Heart right ventricle (tissue), 16 donors: ENCODE results near the gene RYR1. TPM values are rescaled to one million over a fixed set of nuclear protein-coding genes. Genes with fewer than 3 reads are reported as not detected.

ENCODE experiments used
- ATAC-seq, 8 donors: fragments of 200-7000 bp; cut with Tn5 transposase; one replicate each; pipeline ENCODE4 v1.9.1; 2020; ENCODE audit warnings: mild to moderate bottlenecking in 8 of 8, moderate library complexity in 8 of 8, moderate number of reproducible peaks in 1 of 8
- DNase-seq, 2 donors: peaks; one replicate each; pipeline ENCODE4 v3.0.0-alpha.2; 2020
- H3K27ac ChIP-seq, 10 donors: fragments of 200-600 bp; sonication (generic) in 2 of 10; one replicate each; pipeline versions ENCODE4 v1.5.0 to v1.8.0; 2020 to 2022; ENCODE audit warnings: mild to moderate bottlenecking in 3 of 10
- H3K27me3 ChIP-seq, 7 donors: fragments of 200-600 bp; one replicate each; pipeline ENCODE4 v1.8.0; 2021 to 2022; ENCODE audit warnings: mild to moderate bottlenecking in 2 of 7
- H3K36me3 ChIP-seq, 9 donors: fragments of 200-600 bp; sonication (generic) in 1 of 9; one replicate each; pipeline versions ENCODE4 v1.5.0 to v1.8.0; 2020 to 2022; ENCODE audit warnings: mild to moderate bottlenecking in 2 of 9
- H3K4me1 ChIP-seq, 9 donors: fragments of 200-600 bp; sonication (generic) in 1 of 9; one replicate each; pipeline versions ENCODE4 v1.5.0 to v1.8.0; 2020 to 2022; ENCODE audit warnings: mild to moderate bottlenecking in 4 of 9
- H3K4me3 ChIP-seq, 10 donors: fragments of 200-600 bp; sonication (generic) in 2 of 10; one replicate each; pipeline versions ENCODE4 v1.5.0 to v1.8.0; 2020 to 2022; ENCODE audit warnings: mild to moderate bottlenecking in 7 of 10, moderate library complexity in 2 of 10
- H3K9me3 ChIP-seq, 11 donors: fragments of 200-600 bp in 10 of 11; sonication (generic) in 2 of 11; one replicate each; pipeline versions ENCODE4 v1.5.0 to v1.8.0; 2013 to 2022; ENCODE audit warnings: mild to moderate bottlenecking in 2 of 11, control low read depth in 1 of 11, moderate library complexity in 1 of 11
- WGBS, 2 donors: extraction: QIAGEN DNeasy Blood & Tissue Kit; methylation state at CpG; one replicate each; pipeline ENCODE4 v1.1.7; 2013; ENCODE audit warnings: inconsistent platforms in 1 of 2; 5-methylcytosine and 5-hydroxymethylcytosine counted together
- intact Hi-C, 10 donors: fragments of 100-400 bp; cut with DNase I; formaldehyde crosslinking; loops; one replicate each; pipeline versions ENCODE4 v1.11.1 to v1.14.2; 2022
- polyA plus RNA-seq, 2 donors: library from polyadenylated mRNA; stranded (reverse); fragments of 200-250 nt; gene quantifications; one replicate each; pipeline ENCODE4 v1.2.3, GENCODE V29; 2013
- total RNA-seq, 10 donors: library from RNA; stranded (reverse); fragmentation: NEBNext Ultra II Directional in 3 of 10; extraction: Animal tissue kit (Norgen Biotek cat#: 25700) in 3 of 10; gene quantifications; one replicate each; pipeline versions ENCODE4 v1.2.1 to v1.2.4, GENCODE V29; 2021 to 2023
- TF ChIP-seq, protein P1 (sequence below), 9 donors: fragments of 200-600 bp; sonication (generic) in 2 of 9; IDR thresholded peaks; one replicate each; pipeline versions ENCODE4 v1.5.0 to v1.8.0; 2021 to 2022; ENCODE audit warnings: antibody characterized with exemption in 9 of 9, mild to moderate bottlenecking in 5 of 9, moderate library complexity in 1 of 9
- donor health status: Arrhythmogenic right ventricular cardiomyopathy.
- donor health status: ischemic (EF 13 %, LVEDD 7.1; RV severe dilation, severe dysfunction).
- donor health status: healthy with polysubstance abuse.
- donor health status: DM: no; HTN: yes; CAD: no.
- donor health status: DM: no; HTN: no; CAD: no.
- donor health status: ischemic (EF 25% LVEDD 6.9; RV normal size, moderate dysfunction).
- donor health status: ischemic (EF 25% LVEDD 5.7; RV mildly dilated, moderate dysfunction).
- donor health status: healthy.
- donor health status: DM: yes; HTN: yes; CAD: no.
- donor health status: Ischemic cardiomyopathy.
- donor health status: ischemic (EF 35%, LVEDD 5.7; RV mildly dilated, moderate dysfunction).
- donor health status: nonischemic (EF 11% LVEDD 7.7; RV severe dilation, severe dysfunction).
- donor health status: DM: yes; HTN: yes; CAD: no.
- donor health status: PGD.
- donor health status: ischemic (EF 29% LVEDD 5.4; RV normal size, mild dysfunction).
- donor health status: nonischemic (EF 23%, LVEDD 6.1; RV moderate dilation, normal function).

Gene RYR1
- total and polyA plus RNA-seq, 12 donors = 0.20 to 1.7 (median 0.74) TPM

DNA sequence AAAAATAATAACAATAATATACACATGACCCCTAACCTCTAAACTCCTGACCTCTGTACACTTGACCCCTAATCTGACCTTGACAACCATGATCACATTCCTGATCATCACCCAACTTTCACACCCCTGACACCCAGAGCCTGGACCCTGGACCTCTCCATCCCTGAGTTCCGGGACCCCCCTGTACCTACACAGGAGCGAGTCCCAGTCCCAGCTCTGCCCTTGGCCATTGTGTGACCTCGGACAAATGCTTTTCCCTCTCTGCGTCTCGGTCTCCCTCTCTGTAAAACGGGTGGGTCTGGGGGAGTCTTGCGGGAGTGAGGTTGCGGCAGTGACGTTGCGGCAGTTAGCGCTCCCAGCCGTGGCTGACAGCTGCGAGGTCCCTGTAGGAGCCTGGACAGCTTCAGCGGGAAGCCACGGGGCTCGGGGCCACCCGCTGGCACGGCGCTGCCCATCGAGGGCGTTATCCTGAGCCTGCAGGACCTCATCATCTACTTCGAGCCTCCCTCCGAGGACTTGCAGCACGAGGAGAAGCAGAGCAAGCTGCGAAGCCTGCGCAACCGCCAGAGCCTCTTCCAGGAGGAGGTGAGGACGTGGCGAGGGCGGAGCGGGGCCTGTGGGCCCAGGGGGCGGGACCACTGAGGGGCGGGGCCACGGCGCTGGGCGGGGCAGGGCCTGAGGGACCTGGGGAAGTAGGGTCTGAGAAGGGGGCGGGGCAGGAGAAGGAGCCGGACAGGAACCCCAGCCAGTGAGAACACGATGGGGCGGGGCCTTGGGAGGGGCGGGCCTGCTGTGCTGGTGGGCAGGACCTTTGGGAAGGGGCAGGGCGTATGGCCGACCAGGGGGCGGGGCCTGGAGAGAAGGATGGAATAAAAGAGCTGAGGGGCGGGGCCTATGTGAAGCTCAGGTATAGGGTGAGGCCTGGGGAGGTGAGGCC is 19.2 kb downstream of the RYR1 start:
- Histone ChIP-seq H3K4me3 (no peak overlapping the region), H3K27me3 (no peaks in the 10 kb centered on the region), H3K27ac (no peak overlapping the region), H3K9me3 (no peaks in the 10 kb centered on the region), H3K36me3 (no peaks in the 10 kb centered on the region), H3K4me1 (no peaks in the 10 kb centered on the region)
- 58 to 68% methylated on average over 45 of the region's 45 CpGs for WGBS, 2 donors
- TF ChIP-seq, protein P1, sequence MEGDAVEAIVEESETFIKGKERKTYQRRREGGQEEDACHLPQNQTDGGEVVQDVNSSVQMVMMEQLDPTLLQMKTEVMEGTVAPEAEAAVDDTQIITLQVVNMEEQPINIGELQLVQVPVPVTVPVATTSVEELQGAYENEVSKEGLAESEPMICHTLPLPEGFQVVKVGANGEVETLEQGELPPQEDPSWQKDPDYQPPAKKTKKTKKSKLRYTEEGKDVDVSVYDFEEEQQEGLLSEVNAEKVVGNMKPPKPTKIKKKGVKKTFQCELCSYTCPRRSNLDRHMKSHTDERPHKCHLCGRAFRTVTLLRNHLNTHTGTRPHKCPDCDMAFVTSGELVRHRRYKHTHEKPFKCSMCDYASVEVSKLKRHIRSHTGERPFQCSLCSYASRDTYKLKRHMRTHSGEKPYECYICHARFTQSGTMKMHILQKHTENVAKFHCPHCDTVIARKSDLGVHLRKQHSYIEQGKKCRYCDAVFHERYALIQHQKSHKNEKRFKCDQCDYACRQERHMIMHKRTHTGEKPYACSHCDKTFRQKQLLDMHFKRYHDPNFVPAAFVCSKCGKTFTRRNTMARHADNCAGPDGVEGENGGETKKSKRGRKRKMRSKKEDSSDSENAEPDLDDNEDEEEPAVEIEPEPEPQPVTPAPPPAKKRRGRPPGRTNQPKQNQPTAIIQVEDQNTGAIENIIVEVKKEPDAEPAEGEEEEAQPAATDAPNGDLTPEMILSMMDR (IDR thresholded peaks at IDR 0.05) = no peak
- DNase-seq (no peak), ATAC-seq (peak in 1 of 8 donors; percentile 23)
- intact Hi-C loops = no loop called here

- Histone ChIP-seq H3K4me1 (no peaks in the 10 kb centered on the region), H3K27ac (no peak overlapping the region), H3K27me3 (no peaks in the 10 kb centered on the region), H3K4me3 (no peak overlapping the region), H3K9me3 (no peaks in the 10 kb centered on the region), H3K36me3 (no peaks in the 10 kb centered on the region)
- no peak for ATAC-seq
- TF ChIP-seq, protein P1 (IDR thresholded peaks at IDR 0.05) = no peak
- intact Hi-C loops = no loop called here
- no peak for DNase-seq
- WGBS, 2 donors = 69 to 70% methylated on average over 3 of the region's 3 CpGs
Observed at GRCh38 chr19:38453596-38453995, 20.1 kb downstream of the RYR1 start.

GRCh38 chr19:38455031-38455430 is 21.5 kb downstream of the RYR1 start:
- Histone ChIP-seq H3K4me1 (no peaks in the 10 kb centered on the region), H3K4me3 (no peak overlapping the region), H3K27me3 (peaks cover 0 to 7% (median 0%) of the 10 kb centered on the region in 7 donors), H3K27ac (no peak overlapping the region), H3K36me3 (no peaks in the 10 kb centered on the region), H3K9me3 (no peaks in the 10 kb centered on the region)
- WGBS, 2 donors = 30 to 48% methylated on average over 4 of the region's 4 CpGs
- TF ChIP-seq, protein P1 (IDR thresholded peaks at IDR 0.05) = no peak
- DNase-seq (no peak), ATAC-seq (no peak)
- intact Hi-C loops = no loop called here

DNA sequence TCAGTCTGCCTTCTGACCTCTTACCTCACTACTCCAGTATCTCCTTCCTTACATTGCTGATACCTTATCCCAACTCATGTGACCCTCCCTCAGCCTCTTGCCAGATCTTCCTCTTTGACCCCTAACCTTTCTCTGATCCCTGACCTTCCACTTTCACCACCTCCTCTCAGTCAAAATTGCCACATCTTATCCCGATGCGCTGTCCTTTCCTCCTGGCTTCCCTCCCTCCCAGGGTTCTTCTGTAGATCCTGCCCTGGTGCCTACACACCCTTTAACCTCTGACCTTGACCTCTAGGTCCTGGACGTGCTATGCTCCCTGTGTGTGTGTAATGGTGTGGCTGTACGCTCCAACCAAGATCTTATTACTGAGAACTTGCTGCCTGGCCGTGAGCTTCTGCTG is 23.7 kb downstream of the RYR1 start:
- H3K4me1 ChIP-seq = no peaks in the 10 kb centered on the region
- no peaks in the 10 kb centered on the region for H3K36me3 ChIP-seq
- 50 to 54% methylated on average over 5 of the region's 5 CpGs for WGBS, 2 donors
- TF ChIP-seq, protein P1 (IDR thresholded peaks at IDR 0.05) = no peak
- H3K27me3 ChIP-seq = peaks cover 0 to 18% (median 4%) of the 10 kb centered on the region in 7 donors
- intact Hi-C loops = no loop called here
- H3K9me3 ChIP-seq = no peaks in the 10 kb centered on the region
- no peak overlapping the region for H3K4me3 ChIP-seq
- ATAC-seq = no peak
- no peak for DNase-seq
- H3K27ac ChIP-seq = no peak overlapping the region
